HG02870 (cell line): ENCODE measurements around the gene KRTDAP.

ENCODE experiments used
- ATAC-seq: cut with Tn5 transposase; IDR thresholded peaks from one replicate; pipeline ENCODE4 v1.9.1; 2021; ENCODE audit warnings: mild to moderate bottlenecking, moderate library complexity; ENCODE audit not compliant: unreplicated experiment

KRTDAP gene, protein sequence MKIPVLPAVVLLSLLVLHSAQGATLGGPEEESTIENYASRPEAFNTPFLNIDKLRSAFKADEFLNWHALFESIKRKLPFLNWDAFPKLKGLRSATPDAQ

DNA sequence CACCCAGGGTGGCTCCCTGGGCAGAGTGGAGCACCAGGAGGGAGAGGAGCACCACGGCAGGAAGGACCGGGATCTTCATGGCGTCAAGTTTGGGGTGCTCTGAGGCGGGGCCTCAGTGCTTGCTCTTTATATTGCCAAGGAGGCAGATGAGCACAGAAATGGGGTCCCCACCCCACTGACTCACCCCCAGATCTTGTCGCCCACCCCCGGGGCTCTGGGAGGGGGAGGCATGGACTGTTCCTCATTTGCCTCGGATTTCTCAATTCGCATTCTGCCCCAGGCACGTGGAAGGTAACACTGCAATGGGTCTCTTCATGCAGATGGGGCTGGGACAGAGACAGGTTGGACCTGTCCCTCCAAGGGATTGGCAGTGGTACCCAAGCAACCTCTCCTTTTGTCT lies at the start of gene KRTDAP:
Gene KRTDAP, minus strand, starts transcription at position 101 of the 400 bp plus-strand sequence. Its CDS starts 22 bp downstream, at position 79.
- no peak for ATAC-seq

DNA sequence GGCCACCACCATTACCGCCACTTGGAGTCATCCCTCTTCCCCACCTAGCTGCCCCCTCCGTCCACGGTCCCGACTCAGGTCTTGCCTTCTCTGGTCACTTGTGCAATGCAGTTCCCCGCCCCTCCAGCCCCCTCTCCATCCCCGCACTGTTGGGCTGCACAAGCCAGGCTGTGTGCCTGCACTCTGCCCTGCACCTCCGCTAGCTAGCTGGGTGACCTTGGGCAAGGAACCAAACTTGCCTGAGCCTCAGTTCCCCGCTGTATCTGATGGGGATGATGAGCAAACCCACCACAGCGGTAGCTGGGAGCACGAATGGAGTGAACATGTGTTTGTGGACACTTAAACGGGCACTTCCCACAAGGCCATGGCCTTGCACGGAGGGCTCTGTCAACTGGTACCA lies 49.6 kb upstream of the KRTDAP start:
- ATAC-seq = no peak

- no peak for ATAC-seq
Measured at GRCh38 chr19:35539314-35539713, 49.0 kb upstream of the KRTDAP start.

DNA sequence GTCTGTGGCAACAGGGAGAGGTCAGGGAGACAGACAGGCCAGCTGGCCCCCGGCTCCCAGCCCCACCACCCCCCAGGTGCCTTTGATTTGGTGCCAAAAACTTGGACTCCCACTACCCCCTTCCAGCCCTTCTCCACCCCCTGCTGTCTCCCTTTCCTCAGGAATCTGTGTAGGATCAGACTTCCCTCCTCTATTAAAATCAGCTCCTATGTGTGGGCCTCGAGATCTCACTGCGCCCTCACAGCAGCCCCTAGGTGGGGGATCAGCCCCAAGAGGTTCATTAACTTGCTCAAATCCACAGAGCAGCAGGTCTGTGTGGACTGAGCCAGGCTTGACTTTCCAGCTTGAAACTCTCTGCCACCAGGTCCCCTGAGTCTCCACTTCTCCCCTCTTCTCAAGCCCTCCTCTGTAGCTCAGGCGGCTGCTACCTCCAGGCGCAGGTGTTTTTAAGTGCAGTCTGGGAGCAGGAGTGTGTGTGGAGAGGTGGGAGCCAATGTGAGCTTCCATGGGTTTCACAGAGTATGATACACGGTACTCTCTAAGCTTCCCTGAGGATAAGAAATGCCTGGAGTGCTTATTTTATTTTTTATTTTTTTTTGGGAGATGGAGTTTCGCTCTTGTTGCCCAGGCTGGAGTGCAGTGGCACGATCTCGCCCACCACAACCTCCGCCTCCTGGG lies 44.7 kb upstream of the KRTDAP start:
- no peak for ATAC-seq

DNA sequence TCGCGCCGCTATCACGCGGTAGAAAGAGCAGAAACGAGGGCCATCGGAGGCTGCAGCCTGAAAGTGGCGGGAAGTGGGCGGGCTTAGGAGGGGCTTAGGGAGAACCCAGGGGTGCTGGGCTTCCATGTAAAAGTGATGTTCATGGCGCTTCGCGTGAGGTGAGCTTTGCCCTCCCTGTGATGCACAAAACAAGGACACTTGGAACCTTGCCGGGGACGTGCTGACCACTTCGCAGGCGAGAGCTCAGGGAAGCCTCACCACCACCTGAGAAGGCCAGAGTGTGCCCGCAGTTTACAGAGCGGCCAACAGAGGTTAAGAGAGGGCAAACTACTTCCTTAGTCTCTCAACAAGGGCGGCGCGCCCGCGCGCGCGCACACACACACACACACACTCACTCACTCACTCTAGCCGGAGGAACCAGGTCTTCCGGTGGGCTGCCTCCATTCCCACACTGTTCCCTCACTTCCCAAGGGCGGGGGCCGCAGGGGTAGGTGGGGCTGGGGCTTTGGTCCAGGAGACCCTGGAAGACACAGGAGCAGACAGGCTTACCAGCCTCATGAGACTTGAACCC lies 43.6 kb upstream of the KRTDAP start:
- ATAC-seq = no peak

DNA sequence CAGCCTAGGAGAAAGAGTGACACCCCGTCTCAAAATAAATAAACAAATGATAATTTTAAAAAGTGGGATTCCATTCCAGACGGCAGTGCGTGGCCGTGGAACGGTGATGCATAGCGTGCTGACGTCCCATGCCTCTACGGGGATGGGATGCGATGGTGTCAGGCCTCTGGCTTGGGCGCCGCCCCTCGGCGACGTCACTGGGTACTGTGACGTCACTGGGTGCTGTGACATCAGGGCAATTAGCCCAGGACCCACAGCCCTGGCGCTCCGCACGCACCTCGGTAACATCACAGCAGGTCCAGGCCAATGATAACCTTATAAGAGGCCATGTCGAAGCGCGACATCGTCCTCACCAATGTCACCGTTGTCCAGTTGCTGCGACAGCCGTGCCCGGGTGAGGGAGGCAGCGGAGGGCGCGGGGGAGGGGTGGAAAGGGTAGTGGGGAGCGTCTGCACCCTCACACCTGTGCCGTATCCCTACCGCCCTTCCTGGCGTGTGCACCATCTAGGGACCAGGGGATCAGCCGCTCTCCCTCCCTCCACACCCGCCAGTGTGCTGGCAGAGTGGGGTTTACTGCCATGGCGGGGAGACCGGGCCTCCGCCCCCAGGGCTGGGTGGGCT lies 43.0 kb upstream of the KRTDAP start, which contains the start of gene GAPDHS:
Gene GAPDHS, plus strand, starts transcription at position 256 of the 621 bp plus-strand sequence. Its CDS starts 72 bp downstream, at position 328.
- no peak for ATAC-seq

- no peak for ATAC-seq
Measured at GRCh38 chr19:35531291-35531690, 41.0 kb upstream of the KRTDAP start.

- no peak for ATAC-seq
Measured at GRCh38 chr19:35529241-35530218, 39.3 kb upstream of the KRTDAP start.

DNA sequence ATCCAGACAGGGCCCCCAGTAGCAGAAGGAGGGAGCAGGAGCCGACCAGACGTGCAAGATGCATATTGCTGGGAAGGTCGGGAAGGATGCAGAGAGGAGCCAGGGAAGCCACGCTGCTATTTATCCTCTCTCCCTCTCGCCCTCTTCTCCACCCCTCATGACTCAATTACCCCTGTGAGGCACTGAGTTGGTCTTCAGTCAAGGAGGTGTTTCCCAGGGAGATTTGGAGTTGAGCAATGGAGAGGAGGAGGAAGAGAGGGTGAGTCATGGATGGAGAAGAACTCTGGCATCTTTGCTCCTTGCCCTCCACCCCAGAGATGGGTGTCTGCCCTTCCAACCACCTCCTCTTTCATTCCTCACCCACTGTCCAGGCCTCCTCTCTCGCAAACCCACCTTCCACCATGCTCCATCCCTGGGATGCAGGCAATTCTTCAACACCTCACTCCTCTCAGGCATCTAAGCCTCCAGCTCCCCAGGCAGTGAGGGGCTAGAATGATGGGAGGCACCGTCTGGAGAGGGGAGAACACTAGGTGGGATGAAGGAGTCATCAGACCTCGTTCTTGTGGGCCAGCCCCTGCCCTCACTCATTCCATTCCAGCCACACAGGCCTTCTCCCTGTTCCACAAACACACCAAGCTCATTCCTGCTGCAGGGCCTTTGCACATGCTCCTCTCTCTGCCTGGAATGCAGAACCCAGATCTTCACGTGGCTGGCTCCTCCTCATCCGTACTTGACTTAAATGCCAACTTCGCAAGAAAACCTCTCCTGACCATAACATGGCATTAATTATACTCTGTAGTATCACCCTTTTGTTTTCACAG lies 38.2 kb upstream of the KRTDAP start, which contains the start of gene SBSN:
Gene SBSN, minus strand, starts transcription at position 94 of the 821 bp plus-strand sequence. Its CDS starts 30 bp downstream, at position 64.
- no peak for ATAC-seq

- no peak for ATAC-seq
Measured at GRCh38 chr19:35525873-35526272, 35.6 kb upstream of the KRTDAP start.

DNA sequence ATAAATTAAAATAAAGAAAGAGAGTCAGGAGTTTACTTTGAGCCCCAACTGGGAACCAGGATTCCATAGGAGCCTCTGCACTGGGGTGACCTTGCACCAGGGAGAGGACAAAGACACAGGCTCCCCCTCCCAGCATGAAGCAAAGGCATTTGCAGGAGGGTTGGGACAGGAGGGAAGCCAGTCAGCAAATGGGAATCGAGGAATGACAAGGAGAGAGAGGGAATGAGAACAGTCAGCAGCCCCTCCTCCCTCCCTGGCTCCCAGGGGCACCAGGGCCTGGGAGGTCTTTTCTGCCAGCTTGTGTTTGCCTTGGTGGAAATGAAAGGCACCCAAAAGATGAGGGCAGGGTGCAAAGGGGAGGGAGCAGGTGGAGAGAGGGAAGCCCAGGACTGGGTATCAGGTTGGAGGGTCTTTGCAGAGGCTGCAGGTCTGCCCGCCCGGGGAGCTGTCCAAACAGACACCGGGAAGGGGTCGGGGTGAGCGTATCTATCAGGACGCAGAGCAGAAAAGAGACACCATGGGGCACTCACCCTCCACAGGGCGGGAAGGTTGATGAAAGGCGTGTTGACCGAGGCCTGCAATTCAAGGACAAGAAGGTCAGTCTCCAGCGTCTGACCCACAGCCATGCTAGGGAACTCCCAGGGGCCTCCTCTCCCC lies 34.0 kb upstream of the KRTDAP start:
- no peak for ATAC-seq

DNA sequence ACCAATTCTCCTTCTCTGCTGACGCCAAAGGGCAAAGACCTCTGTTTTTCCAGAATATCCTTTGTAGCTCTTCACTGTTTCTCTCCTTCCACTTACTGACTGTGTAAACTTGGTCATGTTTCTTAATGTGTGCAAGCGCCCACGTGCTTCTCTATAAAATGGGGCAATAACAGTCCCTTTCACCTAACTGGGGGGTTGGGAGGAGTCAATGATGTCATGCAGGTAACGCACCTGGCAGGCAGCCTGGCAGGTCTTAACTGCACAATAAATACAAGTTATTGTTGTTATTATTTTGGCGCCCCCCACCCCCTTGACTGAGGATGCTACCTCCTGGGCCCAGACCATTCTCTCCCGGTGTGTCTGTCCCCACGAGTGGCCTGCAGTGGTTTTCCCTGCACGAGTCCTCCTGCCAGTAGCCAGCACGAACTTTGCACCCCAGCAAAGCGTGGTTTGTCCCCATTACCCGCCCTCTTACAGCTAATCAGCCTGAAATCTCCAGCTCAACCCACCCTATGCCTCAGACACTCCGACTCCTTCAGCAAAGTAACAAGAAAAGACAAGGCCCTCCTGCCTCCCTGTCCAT lies 32.6 kb upstream of the KRTDAP start:
- no peak for ATAC-seq

- ATAC-seq = no peak
Measured at GRCh38 chr19:35521124-35521743, 31.0 kb upstream of the KRTDAP start.

DNA sequence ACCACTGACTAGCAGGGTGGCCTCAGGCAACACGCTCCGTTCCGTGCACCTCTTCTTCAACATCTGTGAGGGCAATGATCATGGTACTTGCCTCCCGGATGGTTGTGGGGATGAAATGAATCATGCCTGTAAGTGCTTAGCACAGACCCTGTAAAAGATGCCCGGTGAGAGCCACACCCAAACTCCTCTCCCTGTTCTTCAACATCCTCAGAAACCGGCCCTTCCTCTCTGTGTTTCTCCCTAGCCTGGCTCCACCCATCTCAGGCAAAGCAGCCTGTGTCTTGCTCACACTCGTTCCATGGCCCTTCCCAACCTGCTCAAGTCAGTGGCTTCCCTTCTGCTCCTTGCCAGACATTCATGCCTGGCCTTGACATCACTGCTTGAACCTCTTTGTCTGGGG lies 29.0 kb upstream of the KRTDAP start:
- no peak for ATAC-seq

DNA sequence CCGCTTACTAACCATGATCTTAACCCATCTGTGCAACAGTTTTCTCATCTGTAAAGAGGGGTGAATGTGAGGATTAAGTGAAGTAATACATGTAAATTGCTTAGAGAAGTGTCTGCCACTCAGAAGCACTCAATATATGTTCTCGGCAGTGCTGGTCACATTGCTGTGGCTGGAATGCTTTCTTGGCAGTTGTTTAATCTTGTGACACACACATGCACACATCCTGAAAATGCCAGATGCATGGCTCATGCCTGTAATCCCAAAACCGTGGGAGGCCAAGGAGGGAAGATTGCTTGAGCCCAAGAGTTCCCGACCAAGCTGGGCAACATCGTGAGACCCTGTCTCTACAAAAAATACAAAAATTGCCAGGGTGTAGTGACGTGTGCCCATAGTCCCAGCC lies 28.0 kb upstream of the KRTDAP start:
- ATAC-seq = no peak

- no peak for ATAC-seq
Measured at GRCh38 chr19:35517342-35517741, 27.1 kb upstream of the KRTDAP start.

GRCh38 chr19:35516310-35516709 lies 26.0 kb upstream of the KRTDAP start:
- no peak for ATAC-seq

- no peak for ATAC-seq
Measured at GRCh38 chr19:35514282-35514809, 24.1 kb upstream of the KRTDAP start.
